Activated CD8-positive, alpha-beta memory T cell treated with anti-CD3 and anti-CD28 coated beads for 24 hours (primary cell): ENCODE results near the gene RRP12.

Experiments
- DNase-seq: peaks from one replicate; pipeline ENCODE4 v3.0.0-alpha.2; 2020

The RRP12 gene

DNA sequence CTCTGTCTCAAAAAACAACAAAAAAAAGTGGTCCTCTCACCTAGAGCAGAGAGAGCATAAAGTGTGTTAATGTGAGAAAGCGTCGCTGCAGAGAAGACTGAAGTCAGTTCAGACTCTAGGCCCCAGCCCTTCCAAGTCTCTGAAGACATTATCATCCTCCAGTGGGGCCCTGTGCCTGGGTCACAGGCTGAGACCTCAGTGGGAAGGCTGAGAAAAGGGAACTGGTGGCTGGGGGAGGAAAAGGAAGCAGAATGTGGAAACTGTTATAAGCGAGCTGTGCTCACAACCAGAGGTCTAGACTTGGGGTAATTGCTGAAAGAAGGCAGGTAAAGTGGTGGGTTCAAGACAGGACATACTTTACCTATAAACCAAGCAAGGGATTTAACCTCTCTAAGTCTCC, 4.9 kb upstream of the RRP12 start:
- no peak for DNase-seq

DNA sequence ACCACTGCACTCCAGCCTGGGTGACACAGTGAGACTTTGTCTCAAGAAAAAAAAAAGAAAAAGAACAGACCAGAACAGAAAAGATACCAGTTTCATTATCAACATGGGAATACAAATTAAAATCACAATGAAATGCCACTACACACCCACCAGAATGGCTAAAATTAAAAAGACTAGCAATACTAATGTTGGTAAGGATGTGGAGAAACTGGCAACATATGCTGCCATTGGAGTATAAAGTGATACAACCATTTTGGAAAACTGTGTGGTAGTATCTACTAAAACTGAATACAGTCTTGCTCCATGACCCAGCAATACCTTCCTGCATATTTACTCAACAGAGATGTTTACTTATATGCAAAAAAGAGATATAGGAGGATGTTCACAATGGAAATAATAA, 2.9 kb upstream of the RRP12 start:
- DNase-seq = no peak

DNA sequence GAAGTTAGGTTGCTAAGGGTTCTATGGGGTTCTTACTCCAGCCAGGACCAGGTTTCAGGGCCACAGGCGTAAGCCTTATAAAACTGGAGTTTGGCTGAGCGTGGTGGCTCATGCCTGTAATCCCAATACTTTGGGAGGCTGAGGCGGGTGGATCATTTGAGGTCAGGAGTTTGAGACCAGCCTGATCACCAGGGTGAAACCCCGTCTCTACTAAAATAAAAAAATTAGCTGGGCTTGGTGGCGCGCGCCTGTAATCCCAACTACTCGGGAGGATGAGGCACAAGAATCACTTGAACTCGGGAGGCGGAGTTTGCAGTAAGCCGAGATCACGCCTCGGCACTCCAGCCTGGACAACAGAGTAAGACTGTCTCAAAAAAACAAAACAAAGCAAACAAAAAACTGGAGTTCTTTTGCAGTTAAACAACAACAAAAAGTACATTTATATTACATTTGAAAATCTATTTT, 347 bp upstream of the RRP12 start:
- no peak for DNase-seq

DNA sequence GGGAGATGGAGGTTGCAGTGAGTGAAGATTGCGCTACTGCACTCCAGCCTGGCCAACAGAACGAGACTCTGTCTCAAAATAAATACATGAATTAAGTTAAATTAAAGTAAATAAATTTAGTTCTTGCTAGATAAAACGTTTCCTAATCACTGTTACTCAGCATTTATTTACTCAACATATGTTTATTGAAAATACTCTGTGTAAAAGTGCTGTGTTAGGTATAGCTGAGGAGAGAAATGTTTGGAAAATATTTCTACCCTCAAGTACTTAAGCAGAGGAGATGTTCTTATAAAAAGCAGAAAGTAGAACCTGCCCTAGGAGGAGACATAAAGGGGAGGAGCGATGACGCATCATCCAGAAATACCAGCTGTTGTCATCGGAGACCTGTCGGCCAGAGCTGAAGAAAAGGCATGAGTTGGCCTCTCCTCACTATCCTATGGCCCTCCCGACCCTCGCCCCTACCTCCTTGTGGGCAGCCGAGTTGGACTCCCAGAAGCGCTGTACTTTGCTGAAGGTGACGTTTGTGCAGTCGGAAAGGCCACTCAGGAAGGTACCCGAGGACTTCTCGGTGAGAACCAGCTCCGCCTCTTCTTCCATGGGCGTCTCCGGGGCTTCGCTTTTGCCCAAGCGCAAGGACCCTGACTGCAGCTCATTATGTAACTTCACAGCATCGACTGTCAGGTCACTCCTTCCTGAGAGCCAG, 1.1 kb downstream of the RRP12 start:
- peak; percentile 65 for DNase-seq

DNA sequence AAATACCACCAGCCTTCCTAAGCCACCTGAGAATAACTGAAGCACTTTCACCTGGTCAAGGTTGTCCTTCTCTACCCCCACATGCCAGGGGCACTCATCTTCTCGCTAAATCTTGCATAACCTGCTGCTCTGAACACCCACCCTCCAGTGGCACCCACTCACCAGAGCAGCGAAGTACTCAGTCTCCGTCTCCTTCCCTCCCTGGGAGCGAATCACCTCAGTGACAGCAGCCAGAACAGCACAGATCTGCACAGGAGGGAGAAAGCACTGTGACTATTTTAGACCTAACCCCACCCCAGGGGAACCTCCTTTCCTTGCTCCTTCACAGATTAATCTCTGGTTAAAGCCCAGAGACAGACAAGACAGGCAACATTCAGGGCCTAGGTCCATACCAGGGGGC, 5.1 kb downstream of the RRP12 start:
- no peak for DNase-seq

DNA sequence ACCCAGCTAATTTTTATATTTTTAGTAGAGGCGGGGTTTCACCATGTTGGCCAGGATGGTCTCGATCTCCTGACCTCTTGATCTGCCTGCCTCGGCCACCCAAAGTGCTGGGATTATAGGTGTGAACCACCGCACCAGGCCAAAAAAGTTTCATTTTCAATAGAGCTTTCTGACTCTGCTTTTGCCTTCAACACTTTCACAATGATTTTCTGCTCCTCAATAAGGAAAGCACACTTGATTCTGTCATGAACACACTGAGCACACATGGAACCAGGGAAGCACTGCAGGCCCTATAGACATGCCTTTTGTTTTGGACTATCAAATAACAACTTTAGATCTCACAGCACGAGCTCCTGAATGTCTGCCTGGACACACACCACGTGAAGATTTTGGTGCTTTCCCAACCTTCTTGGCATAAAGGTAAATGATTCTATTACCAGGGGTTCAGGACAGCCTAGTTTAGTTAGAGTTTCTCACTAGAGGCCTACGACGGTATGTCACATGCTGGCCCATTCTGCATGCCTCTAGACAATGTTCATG, 8.0 kb downstream of the RRP12 start:
- no peak for DNase-seq

DNA sequence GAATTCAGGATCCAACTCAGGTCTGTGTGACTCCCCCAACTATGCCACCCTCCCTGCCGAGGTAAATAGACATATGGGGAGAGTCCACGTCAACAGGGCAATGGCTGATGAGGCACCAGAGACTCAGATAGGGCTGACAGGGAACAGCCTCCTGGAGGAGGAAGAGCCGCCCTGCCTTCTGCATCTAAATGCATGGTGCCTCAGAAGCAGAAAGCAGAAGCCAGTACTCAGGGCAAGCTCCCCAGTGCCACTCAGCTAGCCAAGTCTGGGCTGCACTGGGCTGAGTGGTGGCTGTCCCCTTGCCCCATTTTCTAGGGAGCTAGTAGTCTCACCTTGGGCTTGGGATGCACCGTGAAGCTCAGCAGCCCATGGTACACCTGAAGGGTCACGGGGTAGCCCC, 11.0 kb downstream of the RRP12 start:
- no peak for DNase-seq

DNA sequence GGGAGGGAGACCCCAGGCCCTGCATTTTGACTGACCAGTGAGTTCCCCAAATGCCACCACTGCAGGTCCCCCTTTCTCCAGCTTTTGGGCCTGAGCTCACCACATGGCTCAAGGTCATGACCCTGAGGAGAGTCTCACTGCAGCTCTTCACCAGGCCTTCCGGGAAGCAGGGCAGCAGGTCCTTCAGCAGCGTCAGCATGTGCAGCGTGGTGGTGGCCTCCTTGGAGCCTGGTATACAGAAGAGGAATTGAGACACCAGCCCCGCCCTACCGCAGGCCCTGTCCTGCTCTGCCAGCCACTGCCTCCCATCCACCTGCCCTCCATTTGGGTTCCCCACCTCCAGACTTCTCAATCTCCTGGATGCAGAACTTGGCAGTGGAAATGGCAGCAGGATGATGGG, 13.0 kb downstream of the RRP12 start:
- DNase-seq = no peak

DNA sequence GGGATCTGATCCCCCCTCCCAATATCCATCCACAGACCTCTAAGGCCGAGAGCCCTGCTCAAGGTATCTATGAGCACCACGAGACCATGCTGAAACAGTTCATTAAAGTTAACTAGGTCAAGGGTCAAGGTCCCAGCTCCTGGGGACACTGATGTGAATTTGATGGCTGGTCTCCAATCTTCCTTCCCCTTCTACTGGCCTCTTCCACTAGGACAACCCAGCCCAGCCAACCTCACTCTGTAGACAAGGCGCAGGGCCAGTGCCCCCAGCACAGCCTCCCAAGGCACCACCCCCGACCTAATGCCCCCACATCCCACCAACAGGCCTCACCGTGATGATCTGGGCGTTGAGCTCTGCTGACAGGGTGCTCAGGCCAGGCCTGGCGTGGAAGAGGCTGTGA, 15.6 kb downstream of the RRP12 start:
- DNase-seq = no peak

DNA sequence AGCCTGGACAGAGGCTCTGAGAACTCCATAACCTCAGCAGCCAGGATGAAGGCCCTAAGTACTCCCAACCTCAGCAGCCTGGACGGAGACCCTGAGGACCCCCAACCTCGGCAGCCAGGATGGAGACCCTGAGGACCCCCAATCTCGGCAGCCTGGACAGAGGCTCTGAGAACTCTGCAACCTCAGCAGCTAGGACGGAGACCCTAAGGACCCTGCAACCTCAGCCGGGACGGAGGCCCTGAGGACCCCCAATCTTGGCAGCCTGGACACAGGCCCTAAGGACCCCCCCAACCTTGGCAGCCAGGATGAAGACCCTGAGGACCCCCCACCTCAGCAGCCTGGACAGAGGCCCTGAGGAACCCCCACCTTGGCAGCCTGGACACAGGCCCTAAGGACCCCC, 16.5 kb downstream of the RRP12 start:
- DNase-seq = no peak

DNA sequence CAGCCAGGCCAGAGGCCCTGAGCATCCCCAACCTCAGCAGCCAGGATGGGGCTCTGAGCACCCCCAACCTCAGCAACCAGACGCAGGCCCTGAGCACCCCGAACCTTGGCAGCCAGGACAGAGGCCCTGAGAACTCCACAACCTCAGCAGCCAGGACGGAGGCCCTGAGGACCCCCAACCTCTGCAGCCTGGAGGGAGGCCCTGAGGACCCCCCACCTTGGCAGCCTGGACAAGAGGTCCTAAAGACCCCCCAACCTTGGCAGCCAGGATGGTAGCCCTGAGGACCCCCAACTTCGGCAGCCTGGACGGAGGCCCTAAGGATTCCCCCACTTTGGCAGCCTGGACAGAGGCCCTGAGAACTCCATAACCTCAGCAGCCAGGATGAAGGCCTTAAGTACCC, 17.0 kb downstream of the RRP12 start:
- no peak for DNase-seq

DNA sequence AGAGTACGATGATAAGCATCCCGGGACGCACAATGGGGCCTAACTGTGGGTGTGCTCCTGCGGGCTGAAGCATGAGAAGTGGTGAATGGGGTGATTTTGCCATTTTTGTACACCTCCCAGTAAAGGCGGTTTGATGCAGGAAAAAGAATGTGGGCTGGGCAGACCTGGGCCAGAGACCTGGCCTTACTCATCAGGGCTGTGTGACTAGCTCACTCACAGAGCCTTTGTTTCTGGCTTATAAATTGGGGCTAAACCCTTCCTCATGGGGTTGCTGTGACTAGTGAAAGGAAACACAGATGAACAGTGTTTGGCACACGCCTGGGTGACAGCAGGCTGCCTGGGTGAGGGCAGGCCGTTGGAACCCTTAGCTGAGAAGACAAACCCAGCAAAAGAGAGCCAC, 18.0 kb downstream of the RRP12 start:
- no peak for DNase-seq

DNA sequence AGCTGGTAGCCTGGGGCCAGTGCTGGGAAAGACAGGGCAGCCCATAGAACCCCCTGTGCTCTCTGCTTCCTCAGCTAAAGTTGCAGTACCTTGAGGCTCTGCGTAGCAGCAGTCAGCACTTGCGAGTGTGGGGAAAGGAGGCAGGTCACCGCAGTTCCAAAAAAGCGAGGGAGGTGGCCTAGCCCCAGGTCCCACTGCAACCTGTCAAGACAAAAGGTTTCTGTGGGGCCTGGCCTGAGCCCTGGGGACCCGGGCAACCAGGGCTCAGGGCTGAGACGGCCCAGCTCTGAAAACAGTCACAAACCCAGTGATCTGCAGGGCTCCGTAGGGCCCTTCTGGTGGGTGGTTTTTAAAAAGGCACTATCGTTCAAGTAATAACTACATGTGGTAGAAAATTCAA, 19.5 kb downstream of the RRP12 start:
- no peak for DNase-seq

DNA sequence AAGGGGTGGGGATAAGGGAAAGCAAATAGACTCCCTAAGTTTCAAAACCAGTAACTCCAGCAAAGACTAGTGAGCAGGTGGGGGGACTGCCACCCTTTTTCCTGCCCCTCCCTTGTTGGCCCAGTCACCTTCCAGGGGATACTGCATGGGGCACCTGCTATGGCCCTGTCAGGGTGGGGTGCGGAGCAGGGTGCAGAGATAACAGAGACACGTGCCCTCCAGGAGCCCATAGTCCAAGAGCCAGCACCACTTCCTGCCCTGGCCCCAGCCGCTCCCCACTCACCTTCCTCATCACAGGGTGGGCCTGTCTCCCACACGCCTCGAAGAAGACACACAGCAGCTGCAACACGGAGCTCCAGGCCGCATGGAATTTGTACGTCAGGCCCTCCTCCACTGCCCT, 20.6 kb downstream of the RRP12 start:
- DNase-seq = no peak

DNA sequence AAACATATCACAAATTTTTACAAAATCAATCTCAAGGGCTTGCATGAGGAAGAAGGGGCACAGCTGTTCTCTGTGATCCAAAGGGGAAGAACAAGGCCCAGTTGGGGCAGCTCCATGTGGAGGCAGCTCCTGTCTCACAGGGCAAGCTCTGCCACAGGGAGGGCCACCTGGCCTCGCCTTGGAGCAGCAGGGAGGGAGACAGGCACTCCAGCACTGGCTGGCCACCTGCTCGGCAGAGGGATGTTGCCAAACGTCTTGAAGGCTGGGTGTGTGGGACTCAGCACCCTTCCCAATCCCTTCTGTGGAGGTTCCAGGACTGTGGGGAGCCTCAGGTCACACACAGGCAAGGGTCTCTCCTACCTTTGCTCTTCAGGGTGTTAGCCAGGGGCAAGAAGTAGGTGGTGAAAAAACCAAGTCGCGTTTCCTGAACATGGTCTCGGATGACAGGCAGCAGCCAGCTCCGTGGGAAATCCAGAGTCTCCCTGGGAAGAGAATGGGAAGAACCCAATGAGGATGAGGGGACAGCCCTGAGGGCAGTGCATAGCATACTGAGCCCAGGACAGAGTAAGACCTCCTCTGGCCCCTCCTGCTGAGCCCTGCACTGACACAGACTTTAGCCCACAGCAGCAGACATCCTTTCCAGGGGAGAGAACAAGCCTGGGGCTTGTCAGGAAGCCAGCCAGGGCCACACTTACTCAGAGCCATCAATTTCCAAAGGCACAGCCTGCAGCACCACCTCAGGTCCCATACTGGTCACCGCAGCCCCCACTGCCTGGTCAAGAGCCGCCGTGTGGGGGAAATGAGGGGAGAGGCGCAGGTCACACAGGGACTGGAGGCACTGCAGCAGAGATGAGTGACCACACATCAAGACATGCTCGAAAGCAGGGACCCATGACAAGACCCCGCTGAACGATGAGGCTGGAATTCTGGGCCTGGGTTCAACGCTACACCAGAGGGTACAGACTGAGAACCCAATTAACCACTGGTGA, 21.9 kb downstream of the RRP12 start:
- no peak for DNase-seq

DNA sequence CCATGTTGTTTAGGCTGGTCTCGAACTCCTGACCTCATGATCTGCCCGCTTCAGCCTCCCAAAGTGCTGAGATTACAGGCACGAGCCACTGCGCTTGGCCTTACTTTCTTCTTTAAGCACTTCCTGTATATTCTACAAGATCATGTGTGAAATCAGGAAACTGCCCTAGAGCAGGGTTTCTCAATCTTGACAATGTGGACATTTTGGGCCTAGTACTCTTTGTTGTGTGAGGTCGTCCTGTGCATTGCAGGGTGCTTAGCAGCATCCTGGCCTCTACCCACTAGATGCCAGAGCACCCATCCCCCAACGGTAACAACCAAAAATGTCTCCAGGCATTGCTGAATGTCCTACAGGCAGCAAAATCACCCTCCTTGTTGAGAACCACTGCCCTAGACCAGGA, 24.7 kb downstream of the RRP12 start:
- no peak for DNase-seq

DNA sequence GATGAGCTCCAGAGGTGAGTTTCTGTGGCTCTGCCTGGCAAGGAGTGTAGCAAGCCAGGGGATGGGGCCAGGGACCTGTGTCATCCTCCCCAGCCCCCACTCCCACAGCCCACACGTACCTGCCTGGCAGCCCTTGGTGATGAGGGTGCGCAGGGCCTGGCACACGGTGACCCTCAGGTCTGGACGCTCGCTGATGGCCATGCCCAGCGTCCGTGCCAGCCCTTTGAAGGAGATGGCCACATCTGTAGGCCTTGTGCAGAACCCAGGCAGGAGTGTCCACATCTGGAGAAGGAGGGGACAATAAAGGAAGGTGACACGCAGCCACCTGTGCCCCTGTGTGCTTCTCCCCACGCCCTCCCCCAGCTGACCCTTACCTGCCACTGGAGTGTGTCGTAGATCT, 27.7 kb downstream of the RRP12 start:
- no peak for DNase-seq

DNA sequence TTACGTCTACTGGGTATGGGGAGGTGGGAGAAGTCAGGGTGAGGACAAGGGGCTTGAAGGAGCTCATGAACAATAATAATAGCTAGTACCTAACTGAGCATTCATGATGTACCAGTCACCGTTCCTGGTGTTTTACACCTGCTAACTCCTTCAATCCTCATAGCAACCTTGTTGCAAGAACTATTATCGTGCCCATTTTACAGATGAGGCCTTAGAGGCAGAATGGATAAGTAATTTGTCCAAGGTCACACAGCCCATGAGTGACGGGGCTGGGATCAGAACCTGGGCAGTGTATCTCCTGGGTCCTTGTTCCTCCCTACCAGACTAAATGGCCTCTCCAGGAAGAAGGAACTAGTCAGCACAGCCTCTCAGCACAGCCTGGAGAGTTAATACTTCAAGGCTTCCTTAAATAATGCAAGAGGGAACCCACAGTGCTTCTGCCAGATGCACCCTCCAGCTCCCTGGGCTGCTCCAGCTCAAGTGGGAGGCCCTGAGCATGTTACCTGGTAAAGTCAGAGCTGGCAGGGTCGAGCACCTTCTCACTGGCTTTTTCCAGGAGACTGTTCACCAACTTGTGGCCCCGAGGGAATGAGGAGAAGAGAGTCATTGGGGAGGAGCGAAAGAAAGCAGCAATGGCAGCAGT, 28.8 kb downstream of the RRP12 start:
- DNase-seq = no peak

DNA sequence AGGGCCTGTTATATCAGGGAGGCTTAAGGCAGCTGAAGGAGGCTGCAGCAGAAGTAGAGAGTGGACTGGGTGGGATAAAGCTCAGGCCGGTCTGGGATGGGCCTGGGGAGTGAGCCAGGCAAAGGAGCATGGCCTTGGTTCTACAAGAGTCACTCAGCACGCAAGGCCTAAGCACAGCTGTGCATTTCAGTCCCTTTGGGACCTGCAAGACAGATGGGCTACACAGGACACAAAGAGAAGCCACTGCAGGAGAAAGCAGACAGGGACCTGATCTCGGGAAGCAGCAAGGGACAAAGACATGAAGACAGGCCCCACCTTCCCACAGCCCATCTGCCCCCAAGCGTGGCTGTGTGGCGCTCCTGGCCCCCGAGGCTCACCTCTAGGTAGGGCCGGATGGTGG, 29.4 kb downstream of the RRP12 start:
- no peak for DNase-seq

DNA sequence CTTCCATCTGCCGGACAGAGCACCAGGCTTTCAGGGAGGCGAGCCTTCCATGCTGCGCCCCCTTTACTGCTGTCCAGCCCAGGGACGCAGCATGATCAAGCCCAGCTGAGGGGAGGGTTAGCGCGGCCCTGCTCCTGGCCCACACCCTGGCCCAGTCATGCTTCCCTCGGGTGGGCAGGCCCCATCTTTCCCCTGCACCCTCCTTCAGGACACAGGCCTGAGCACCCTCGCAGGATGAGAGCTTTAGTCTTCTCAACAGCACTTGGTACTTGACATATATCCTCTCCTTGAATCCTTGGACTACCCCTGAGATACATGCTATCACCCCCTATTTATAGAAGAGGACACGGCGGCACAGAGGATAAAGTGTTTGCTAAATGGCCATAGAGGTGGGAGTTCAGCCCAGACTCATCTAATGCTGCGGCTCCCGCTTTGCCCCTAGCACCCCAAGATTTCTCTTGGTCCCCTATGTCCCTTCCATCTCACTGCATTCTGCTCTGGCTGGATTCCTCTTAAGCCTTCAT, 34.0 kb downstream of the RRP12 start:
- DNase-seq = no peak

DNA sequence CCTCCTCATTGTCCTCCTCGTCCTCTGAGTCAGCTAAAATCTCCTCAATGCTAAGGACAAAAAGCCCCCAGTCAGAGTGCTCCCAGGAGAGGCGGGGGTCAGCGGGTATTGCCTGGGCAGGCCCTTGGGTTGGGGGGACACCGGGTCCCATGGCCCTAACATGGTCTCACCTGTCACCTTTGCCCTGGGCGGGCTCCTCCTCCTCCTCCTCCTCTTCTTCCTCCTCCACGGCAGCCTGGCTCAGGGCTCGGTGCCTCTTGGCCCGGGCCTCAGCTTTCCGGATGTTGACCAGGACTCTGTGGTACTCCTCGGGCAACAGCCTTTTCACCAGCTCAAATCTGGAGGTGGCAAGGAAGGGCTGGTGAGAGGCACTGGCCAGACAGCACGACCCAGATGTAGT, 34.6 kb downstream of the RRP12 start:
- no peak for DNase-seq

DNA sequence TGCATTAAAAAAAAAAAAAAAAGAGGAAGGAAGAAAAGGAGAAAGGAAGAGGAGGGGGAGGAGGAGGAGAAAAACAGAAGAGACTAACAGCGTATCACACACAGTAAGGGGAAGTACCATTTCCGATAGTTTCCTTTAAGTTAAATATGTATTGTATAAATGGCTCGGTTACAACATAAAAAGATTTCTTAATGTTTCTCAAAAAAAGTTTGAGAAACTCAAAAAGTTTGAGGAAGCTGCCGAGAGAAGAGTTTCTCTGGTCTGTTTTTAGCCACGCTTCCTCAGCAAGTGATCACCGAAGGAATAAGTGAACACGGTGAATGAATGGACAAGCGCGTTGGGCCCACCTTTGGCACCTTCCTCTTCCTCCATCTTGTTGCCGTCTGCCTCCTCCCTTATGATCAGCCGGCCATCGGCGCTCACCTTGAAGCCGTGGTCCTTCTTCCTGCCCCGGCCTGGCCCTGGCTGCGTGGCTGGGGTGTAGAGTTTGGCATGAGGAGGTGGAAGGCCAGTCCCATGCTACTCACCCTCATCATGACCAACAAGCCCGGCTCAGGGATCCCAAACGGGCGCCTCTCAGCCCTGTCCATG, 35.3 kb downstream of the RRP12 start:
- DNase-seq = no peak

DNA sequence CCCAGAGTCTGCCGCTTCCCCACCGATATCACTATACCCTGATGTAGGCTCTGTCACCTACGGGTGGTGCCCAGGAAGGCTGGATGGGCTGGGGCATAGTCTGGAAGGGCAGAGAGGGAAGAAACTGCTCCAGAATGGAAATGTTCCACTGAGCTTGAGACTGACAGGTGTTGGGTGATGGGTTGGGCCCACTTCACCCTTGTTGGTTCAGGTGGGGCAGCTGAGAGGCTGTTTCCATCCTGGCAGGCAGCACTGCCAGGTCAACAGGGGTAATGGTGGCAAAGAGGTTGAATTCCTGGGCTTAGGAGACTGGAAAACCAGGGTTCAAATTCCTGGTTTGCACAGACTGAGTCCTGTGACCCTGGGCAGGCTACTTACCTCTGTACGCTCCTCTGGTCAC, 38.1 kb downstream of the RRP12 start:
- no peak for DNase-seq
